ENCODE results near the gene SHKBP1. TPM values are rescaled to one million over a fixed set of nuclear protein-coding genes. Genes with fewer than 3 reads are reported as not detected.
"Not testable (repeated sequence)": the region's sequence is repeated elsewhere in the genome, so short reads cannot be mapped to it uniquely, and the experiment has no call there.

Gene SHKBP1
- total RNA-seq, 2 donors from 2014 or later = 113 to 126 TPM

- no peaks in the 10 kb centered on the region for H3K36me3 Mint-ChIP-seq (ENCODE audit: low read depth)
- H3K4me3 Mint-ChIP-seq = no peak overlapping the region
- H3K27me3 Mint-ChIP-seq = peaks cover 31% of the 10 kb centered on the region
- ATAC-seq (replicated peaks) = no peak
- H3K27ac Mint-ChIP-seq = no peak overlapping the region
- H3K4me1 Mint-ChIP-seq = peaks cover 7% of the 10 kb centered on the region
- no peaks in the 10 kb centered on the region for H3K9me3 Mint-ChIP-seq
These were observed 28.8 kb upstream of the SHKBP1 start for GRCh38 chr19:40547836-40548235.

GRCh38 chr19:40549007-40549708 lies 27.5 kb upstream of the SHKBP1 start:
- peak overlapping the region; percentile 13 for H3K4me3 Mint-ChIP-seq
- no peaks in the 10 kb centered on the region for H3K36me3 Mint-ChIP-seq (ENCODE audit: low read depth)
- H3K27me3 Mint-ChIP-seq = peaks cover 43% of the 10 kb centered on the region
- ATAC-seq (replicated peaks) = peak; percentile 89
- H3K27ac Mint-ChIP-seq = no peak overlapping the region
- no peaks in the 10 kb centered on the region for H3K9me3 Mint-ChIP-seq
- H3K4me1 Mint-ChIP-seq = peaks cover 7% of the 10 kb centered on the region

GRCh38 chr19:40550951-40551350 lies 25.7 kb upstream of the SHKBP1 start:
- Mint-ChIP-seq H3K9me3 (no peaks in the 10 kb centered on the region), H3K4me1 (peaks cover 7% of the 10 kb centered on the region), H3K4me3 (no peak overlapping the region), H3K27ac (no peak overlapping the region), H3K27me3 (peaks cover 56% of the 10 kb centered on the region), H3K36me3 (ENCODE audit: low read depth) (no peaks in the 10 kb centered on the region)
- no peak for ATAC-seq (replicated peaks)

GRCh38 chr19:40552848-40553247 lies 23.8 kb upstream of the SHKBP1 start:
- Mint-ChIP-seq H3K27me3 (peaks cover 59% of the 10 kb centered on the region), H3K9me3 (no peaks in the 10 kb centered on the region), H3K4me3 (no peak overlapping the region), H3K27ac (no peak overlapping the region), H3K4me1 (peaks cover 7% of the 10 kb centered on the region), H3K36me3 (ENCODE audit: low read depth) (no peaks in the 10 kb centered on the region)
- ATAC-seq (replicated peaks) = no peak

- ATAC-seq (replicated peaks) = no peak
- H3K27ac Mint-ChIP-seq = no peak overlapping the region
- peaks cover 7% of the 10 kb centered on the region for H3K4me1 Mint-ChIP-seq
- no peaks in the 10 kb centered on the region for H3K9me3 Mint-ChIP-seq
- no peaks in the 10 kb centered on the region for H3K36me3 Mint-ChIP-seq (ENCODE audit: low read depth)
- H3K27me3 Mint-ChIP-seq = peaks cover 55% of the 10 kb centered on the region
- no peak overlapping the region for H3K4me3 Mint-ChIP-seq
These were observed 22.5 kb upstream of the SHKBP1 start for GRCh38 chr19:40553885-40554857.

GRCh38 chr19:40555978-40556689 lies 20.5 kb upstream of the SHKBP1 start:
- H3K27ac Mint-ChIP-seq = no peak overlapping the region
- no peak for ATAC-seq (replicated peaks)
- H3K27me3 Mint-ChIP-seq = peaks cover 50% of the 10 kb centered on the region
- no peaks in the 10 kb centered on the region for H3K9me3 Mint-ChIP-seq
- no peaks in the 10 kb centered on the region for H3K4me1 Mint-ChIP-seq
- no peak overlapping the region for H3K4me3 Mint-ChIP-seq
- no peaks in the 10 kb centered on the region for H3K36me3 Mint-ChIP-seq (ENCODE audit: low read depth)

GRCh38 chr19:40556953-40557530 lies 19.6 kb upstream of the SHKBP1 start:
- ATAC-seq (replicated peaks) = no peak
- Mint-ChIP-seq H3K27ac (no peak overlapping the region), H3K36me3 (ENCODE audit: low read depth) (no peaks in the 10 kb centered on the region), H3K4me3 (no peak overlapping the region), H3K9me3 (no peaks in the 10 kb centered on the region), H3K4me1 (no peaks in the 10 kb centered on the region), H3K27me3 (peaks cover 51% of the 10 kb centered on the region)

- H3K27me3 Mint-ChIP-seq = peaks cover 35% of the 10 kb centered on the region
- no peak overlapping the region for H3K27ac Mint-ChIP-seq
- H3K9me3 Mint-ChIP-seq = no peaks in the 10 kb centered on the region
- no peaks in the 10 kb centered on the region for H3K4me1 Mint-ChIP-seq
- ATAC-seq (replicated peaks) = no peak
- H3K4me3 Mint-ChIP-seq = no peak overlapping the region
- no peaks in the 10 kb centered on the region for H3K36me3 Mint-ChIP-seq (ENCODE audit: low read depth)
These were observed 17.3 kb upstream of the SHKBP1 start for GRCh38 chr19:40559394-40559793.

- Mint-ChIP-seq H3K27ac (no peak overlapping the region), H3K36me3 (ENCODE audit: low read depth) (no peaks in the 10 kb centered on the region), H3K4me3 (no peak overlapping the region), H3K4me1 (no peaks in the 10 kb centered on the region), H3K9me3 (no peaks in the 10 kb centered on the region), H3K27me3 (peaks cover 28% of the 10 kb centered on the region)
- ATAC-seq (replicated peaks) = no peak
These were observed 16.6 kb upstream of the SHKBP1 start for GRCh38 chr19:40560092-40560507.

GRCh38 chr19:40561947-40562346 lies 14.7 kb upstream of the SHKBP1 start:
- no peaks in the 10 kb centered on the region for H3K9me3 Mint-ChIP-seq
- no peak overlapping the region for H3K27ac Mint-ChIP-seq
- ATAC-seq (replicated peaks) = no peak
- no peaks in the 10 kb centered on the region for H3K4me1 Mint-ChIP-seq
- peaks cover 20% of the 10 kb centered on the region for H3K27me3 Mint-ChIP-seq
- no peak overlapping the region for H3K4me3 Mint-ChIP-seq
- no peaks in the 10 kb centered on the region for H3K36me3 Mint-ChIP-seq (ENCODE audit: low read depth)

- H3K4me3 Mint-ChIP-seq; H3K36me3 Mint-ChIP-seq (ENCODE audit: low read depth); H3K27ac Mint-ChIP-seq; H3K9me3 Mint-ChIP-seq; ATAC-seq (replicated peaks); H3K4me1 Mint-ChIP-seq: not testable (repeated sequence)
- peaks cover 19% of the 10 kb centered on the region for H3K27me3 Mint-ChIP-seq
These were observed 12.1 kb upstream of the SHKBP1 start for GRCh38 chr19:40564535-40564934.

GRCh38 chr19:40565355-40565754 lies 11.3 kb upstream of the SHKBP1 start:
- no peak overlapping the region for H3K4me3 Mint-ChIP-seq

GRCh38 chr19:40565910-40566495 lies 10.7 kb upstream of the SHKBP1 start:
- Mint-ChIP-seq H3K4me3 (no peak overlapping the region), H3K36me3 (ENCODE audit: low read depth) (no peaks in the 10 kb centered on the region), H3K9me3 (peaks cover 4% of the 10 kb centered on the region), H3K4me1 (peaks cover 10% of the 10 kb centered on the region), H3K27me3 (peaks cover 15% of the 10 kb centered on the region), H3K27ac (no peak overlapping the region)
- no peak for ATAC-seq (replicated peaks)

More at GRCh38 chr19:40565355-40565754, 11.3 kb upstream of the SHKBP1 start:
- no peaks in the 10 kb centered on the region for H3K9me3 Mint-ChIP-seq
- no peak for ATAC-seq (replicated peaks)
- no peaks in the 10 kb centered on the region for H3K36me3 Mint-ChIP-seq (ENCODE audit: low read depth)
- peaks cover 15% of the 10 kb centered on the region for H3K27me3 Mint-ChIP-seq
- no peak overlapping the region for H3K27ac Mint-ChIP-seq
- H3K4me1 Mint-ChIP-seq = peaks cover 5% of the 10 kb centered on the region
